Epidermal melanocyte (primary cell): Measurements from ENCODE around the gene IGF2.
"Not testable (repeated sequence)": the region's sequence is repeated elsewhere in the genome, so short reads cannot be mapped to it uniquely, and the experiment has no call there.

Experiments used
- DNase-seq: peaks from one replicate; pipeline ENCODE4 v3.0.0; 2011; ENCODE audit warnings: low spot score; ENCODE audit not compliant: insufficient read length

The IGF2 gene

GRCh38 chr11:2139123-2139521 lies at the start of gene IGF2:
Gene IGF2, minus strand, starts transcription at chr11:2139389. Its CDS starts 3,866 bp downstream, at chr11:2135523.
- no peak for DNase-seq

GRCh38 chr11:2188745-2189144 lies 49.6 kb upstream of the IGF2 start:
- no peak for DNase-seq

GRCh38 chr11:2187280-2187707 lies 48.1 kb upstream of the IGF2 start:
- no peak for DNase-seq

GRCh38 chr11:2186669-2187279 lies 47.6 kb upstream of the IGF2 start:
- no peak for DNase-seq

- DNase-seq, result no peak
These were observed 46.3 kb upstream of the IGF2 start for GRCh38 chr11:2185324-2186085.

- DNase-seq, result no peak
These were observed 43.7 kb upstream of the IGF2 start for GRCh38 chr11:2182692-2183474.

- no peak for DNase-seq
These were observed 42.9 kb upstream of the IGF2 start for GRCh38 chr11:2182075-2182474.

- no peak for DNase-seq
These were observed 41.7 kb upstream of the IGF2 start for GRCh38 chr11:2180789-2181370.

GRCh38 chr11:2180347-2180746 lies 41.2 kb upstream of the IGF2 start:
- DNase-seq, result no peak

- no peak for DNase-seq
These were observed 40.3 kb upstream of the IGF2 start for GRCh38 chr11:2179516-2179915.

GRCh38 chr11:2178906-2179494 lies 39.8 kb upstream of the IGF2 start:
- no peak for DNase-seq

GRCh38 chr11:2178055-2178773 lies 39.0 kb upstream of the IGF2 start:
- DNase-seq, result not testable (repeated sequence)

- no peak for DNase-seq
These were observed 37.9 kb upstream of the IGF2 start for GRCh38 chr11:2177076-2177475.

- DNase-seq, result no peak
These were observed 37.3 kb upstream of the IGF2 start for GRCh38 chr11:2176389-2176900.

- no peak for DNase-seq
These were observed 36.5 kb upstream of the IGF2 start for GRCh38 chr11:2175659-2176058.

- no peak for DNase-seq
These were observed 35.2 kb upstream of the IGF2 start for GRCh38 chr11:2174361-2174760.

- no peak for DNase-seq
These were observed 34.6 kb upstream of the IGF2 start for GRCh38 chr11:2173761-2174160.

GRCh38 chr11:2173150-2173693 lies 34.0 kb upstream of the IGF2 start:
- DNase-seq, result no peak

GRCh38 chr11:2172676-2173075 lies 33.5 kb upstream of the IGF2 start:
- DNase-seq, result no peak

GRCh38 chr11:2171591-2172003 lies 32.4 kb upstream of the IGF2 start, which contains the start of gene TH:
Gene TH, minus strand, starts transcription at chr11:2171815. Its CDS starts 29 bp downstream, at chr11:2171786.
- no peak for DNase-seq
